PC-9 (cell line): ENCODE data around the gene CAP2. TPM values are rescaled to one million over a fixed set of nuclear protein-coding genes. Genes with fewer than 3 reads are reported as not detected.

Experiments
- BruUV-seq: library from RNA; stranded (reverse); fragments of 400-500 nt; replicated peaks from 2 replicates; lab custom pipeline; 2021; lab: Mats Ljungman, UMichigan
- CTCF ChIA-PET: fragments of 300-600 bp; sonication (Branson Sonifier 250); formaldehyde crosslinking; loops from one replicate; lab custom pipeline; 2022; ENCODE audit warnings: antibody characterized with exemption; lab: Charles Lee
- POLR2A ChIA-PET: fragments of 300-600 bp; sonication (Branson Sonifier 250); formaldehyde crosslinking; loops from one replicate; lab custom pipeline; 2022; ENCODE audit warnings: antibody characterized with exemption; ENCODE audit not compliant: unreplicated experiment; lab: Charles Lee
- DNase-seq, 2 experiments: peaks; one replicate each; pipeline versions ENCODE4 v3.0.0 to v3.0.0-alpha.2; 2015 to 2022; ENCODE audit warnings: mixed read lengths in 1 of 2
- H2AFZ ChIP-seq: fragments of 200-600 bp; sonication (generic); 2 replicates; pipeline ENCODE4 v1.8.1; 2017; ENCODE audit warnings: antibody characterized with exemption
- H3F3A ChIP-seq: fragments of 200-600 bp; sonication (generic); 2 replicates; pipeline ENCODE4 v1.8.1; 2017; ENCODE audit warnings: antibody characterized with exemption, mild to moderate bottlenecking, low read depth; ENCODE audit not compliant: insufficient read depth
- H3K27ac ChIP-seq: fragments of 200-600 bp; sonication (generic); 2 replicates; pipeline ENCODE4 v1.6.1; 2016; ENCODE audit warnings: mixed run types
- H3K27me3 ChIP-seq: fragments of 200-600 bp; sonication (generic); 2 replicates; pipeline ENCODE4 v1.6.1; 2016; ENCODE audit warnings: low read depth, mixed run types; ENCODE audit not compliant: insufficient read depth
- H3K36me3 ChIP-seq: fragments of 200-600 bp; sonication (generic); 2 replicates; pipeline ENCODE4 v1.6.1; 2016; ENCODE audit warnings: low read depth, mixed run types
- H3K4me1 ChIP-seq: fragments of 200-600 bp; sonication (generic); replicated peaks from 2 replicates; pipeline ENCODE4 v1.6.1; 2016; ENCODE audit warnings: mixed run types; ENCODE audit not compliant: insufficient read depth
- H3K4me2 ChIP-seq: fragments of 200-600 bp; sonication (generic); 2 replicates; pipeline ENCODE4 v1.6.1; 2017; ENCODE audit warnings: mixed run types
- H3K4me3 ChIP-seq: fragments of 200-600 bp; sonication (generic); 2 replicates; pipeline ENCODE4 v1.6.1; 2016; ENCODE audit warnings: mixed run types
- H3K79me2 ChIP-seq: fragments of 200-600 bp; sonication (generic); 2 replicates; pipeline ENCODE4 v1.6.1; 2017; ENCODE audit warnings: low read depth, mixed run types
- H3K9me2 ChIP-seq: fragments of 200-600 bp; sonication (generic); 2 replicates; pipeline ENCODE4 v1.8.1; 2017; ENCODE audit warnings: mild to moderate bottlenecking; ENCODE audit not compliant: insufficient read depth
- H3K9me3 ChIP-seq: fragments of 200-600 bp; sonication (generic); 2 replicates; pipeline ENCODE4 v1.8.1; 2016; ENCODE audit warnings: low read depth; ENCODE audit not compliant: insufficient read depth
- H4K20me1 ChIP-seq: fragments of 200-600 bp; sonication (generic); 2 replicates; pipeline ENCODE4 v1.8.1; 2017; ENCODE audit not compliant: insufficient read depth
- EZH2 ChIP-seq: fragments of 200-600 bp; sonication (generic); IDR thresholded peaks from 2 replicates; pipeline ENCODE4 v1.8.0; 2017; ENCODE audit warnings: antibody characterized with exemption, low read depth
- intact Hi-C: fragments of 100-400 bp; cut with micrococcal nuclease; formaldehyde crosslinking; loops from one replicate; pipeline ENCODE4 v1.10.0; 2022; ENCODE audit not compliant: unreplicated experiment
- total RNA-seq: library from RNA; stranded (reverse); gene quantifications from 2 replicates; pipeline ENCODE4 v1.2.3, GENCODE V29; 2021
- TF ChIP-seq, protein P1 (sequence below): fragments of 200-600 bp; sonication (generic); conservative IDR thresholded peaks from 2 replicates; pipeline ENCODE4 v1.6.1; 2017; ENCODE audit warnings: mixed run types, antibody characterized with exemption, mild to moderate bottlenecking, moderate library complexity

CAP2 gene
- total RNA-seq, 1 experiment from 2014 or later: 12.0 TPM

DNA sequence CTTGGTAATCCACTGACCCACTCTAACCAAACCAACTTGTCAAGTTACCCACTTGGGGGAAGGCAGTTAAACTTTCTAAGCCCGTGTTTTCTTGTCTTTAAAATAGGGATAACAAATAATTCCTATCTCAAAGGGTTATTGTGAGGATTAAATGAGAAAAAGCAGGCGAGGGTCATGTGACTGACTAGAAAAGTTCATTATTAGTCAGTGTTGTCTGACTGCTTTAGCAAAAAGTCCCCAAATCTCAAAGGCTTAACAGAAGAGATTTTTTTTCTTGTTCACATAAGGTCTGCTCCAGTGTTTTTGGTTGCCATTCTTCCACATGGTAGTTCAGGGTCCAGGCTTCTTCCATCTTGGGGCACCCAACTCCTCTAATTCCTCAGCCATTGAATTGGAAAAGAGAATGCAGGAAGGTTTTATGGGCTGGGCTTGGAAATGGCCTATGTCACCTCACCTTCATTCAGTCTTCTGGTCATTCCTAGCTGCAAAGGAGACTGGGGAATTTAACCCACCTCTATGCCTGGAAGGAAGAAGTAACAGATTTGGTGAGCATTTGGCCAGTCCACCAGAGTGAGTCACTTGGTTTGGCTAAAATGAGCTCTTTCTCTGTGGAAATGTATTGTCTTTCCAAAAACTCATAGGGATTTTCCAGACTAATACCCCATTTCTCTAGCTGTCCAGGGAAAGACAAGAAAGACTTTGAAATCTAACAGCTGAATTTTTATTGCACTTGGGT is 77.0 kb downstream of the CAP2 start:
- no peaks in the 10 kb centered on the region for H4K20me1 ChIP-seq
- no peak overlapping the region for H3K4me2 ChIP-seq
- TF ChIP-seq, protein P1, sequence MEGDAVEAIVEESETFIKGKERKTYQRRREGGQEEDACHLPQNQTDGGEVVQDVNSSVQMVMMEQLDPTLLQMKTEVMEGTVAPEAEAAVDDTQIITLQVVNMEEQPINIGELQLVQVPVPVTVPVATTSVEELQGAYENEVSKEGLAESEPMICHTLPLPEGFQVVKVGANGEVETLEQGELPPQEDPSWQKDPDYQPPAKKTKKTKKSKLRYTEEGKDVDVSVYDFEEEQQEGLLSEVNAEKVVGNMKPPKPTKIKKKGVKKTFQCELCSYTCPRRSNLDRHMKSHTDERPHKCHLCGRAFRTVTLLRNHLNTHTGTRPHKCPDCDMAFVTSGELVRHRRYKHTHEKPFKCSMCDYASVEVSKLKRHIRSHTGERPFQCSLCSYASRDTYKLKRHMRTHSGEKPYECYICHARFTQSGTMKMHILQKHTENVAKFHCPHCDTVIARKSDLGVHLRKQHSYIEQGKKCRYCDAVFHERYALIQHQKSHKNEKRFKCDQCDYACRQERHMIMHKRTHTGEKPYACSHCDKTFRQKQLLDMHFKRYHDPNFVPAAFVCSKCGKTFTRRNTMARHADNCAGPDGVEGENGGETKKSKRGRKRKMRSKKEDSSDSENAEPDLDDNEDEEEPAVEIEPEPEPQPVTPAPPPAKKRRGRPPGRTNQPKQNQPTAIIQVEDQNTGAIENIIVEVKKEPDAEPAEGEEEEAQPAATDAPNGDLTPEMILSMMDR: no peak
- no peak for TF ChIP-seq EZH2
- H3K4me3 ChIP-seq: no peak overlapping the region
- H2AFZ ChIP-seq: no peak overlapping the region
- no peaks in the 10 kb centered on the region for H3K4me1 ChIP-seq
- H3K36me3 ChIP-seq: no peaks in the 10 kb centered on the region
- intact Hi-C loops: no loop called here
- no peaks in the 10 kb centered on the region for H3K27me3 ChIP-seq
- H3F3A ChIP-seq: peaks cover 3% of the 10 kb centered on the region; the same call in 1 of the 2 replicates
- H3K79me2 ChIP-seq: no peaks in the 10 kb centered on the region
- no peaks in the 10 kb centered on the region for H3K9me2 ChIP-seq
- BruUV-seq: no TSS peak
- ChIA-PET POLR2A (no interaction called here), CTCF (interaction anchor here (0.6 kb wide), 1 partner anchor 231 kb away, joined by 6 read pairs; no protein-coding TSS in a partner anchor)
- no peak for DNase-seq
- H3K27ac ChIP-seq: no peak overlapping the region
- H3K9me3 ChIP-seq: no peaks in the 10 kb centered on the region

DNA sequence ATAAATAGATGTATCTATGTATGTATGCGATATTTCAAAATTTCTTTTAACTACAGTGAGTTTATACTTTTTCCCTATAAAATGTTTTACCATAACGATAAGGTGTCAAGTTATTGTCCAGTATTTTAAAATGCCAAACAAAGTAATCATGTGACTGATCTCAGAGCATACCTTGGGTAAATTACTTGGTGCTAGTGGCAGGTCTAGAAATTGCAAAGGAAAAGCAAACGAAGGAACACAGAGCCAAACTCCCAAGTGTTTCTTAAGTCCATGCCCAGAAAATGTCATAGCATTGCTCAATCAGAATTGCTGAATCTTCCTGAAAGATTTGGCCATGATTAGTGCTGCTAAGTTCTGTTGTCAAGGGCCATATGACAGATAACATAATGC is 77.5 kb downstream of the CAP2 start:
- Histone ChIP-seq H3K4me1 (no peaks in the 10 kb centered on the region), H3F3A (peaks cover 3% of the 10 kb centered on the region; the same call in 1 of the 2 replicates), H3K27ac (no peak overlapping the region), H3K4me2 (no peak overlapping the region), H3K9me2 (no peaks in the 10 kb centered on the region), H3K27me3 (no peaks in the 10 kb centered on the region), H3K79me2 (no peaks in the 10 kb centered on the region), H3K4me3 (no peak overlapping the region), H4K20me1 (no peaks in the 10 kb centered on the region), H3K36me3 (no peaks in the 10 kb centered on the region), H3K9me3 (no peaks in the 10 kb centered on the region), H2AFZ (no peak overlapping the region)
- TF ChIP-seq EZH2: no peak
- TF ChIP-seq, protein P1: no peak
- DNase-seq: no peak
- CTCF ChIA-PET: interaction anchor here (0.6 kb wide), 1 partner anchor 230 kb away, joined by 6 read pairs; no protein-coding TSS in a partner anchor
- intact Hi-C loops: no loop called here
- no TSS peak for BruUV-seq
- POLR2A ChIA-PET: no interaction called here

DNA sequence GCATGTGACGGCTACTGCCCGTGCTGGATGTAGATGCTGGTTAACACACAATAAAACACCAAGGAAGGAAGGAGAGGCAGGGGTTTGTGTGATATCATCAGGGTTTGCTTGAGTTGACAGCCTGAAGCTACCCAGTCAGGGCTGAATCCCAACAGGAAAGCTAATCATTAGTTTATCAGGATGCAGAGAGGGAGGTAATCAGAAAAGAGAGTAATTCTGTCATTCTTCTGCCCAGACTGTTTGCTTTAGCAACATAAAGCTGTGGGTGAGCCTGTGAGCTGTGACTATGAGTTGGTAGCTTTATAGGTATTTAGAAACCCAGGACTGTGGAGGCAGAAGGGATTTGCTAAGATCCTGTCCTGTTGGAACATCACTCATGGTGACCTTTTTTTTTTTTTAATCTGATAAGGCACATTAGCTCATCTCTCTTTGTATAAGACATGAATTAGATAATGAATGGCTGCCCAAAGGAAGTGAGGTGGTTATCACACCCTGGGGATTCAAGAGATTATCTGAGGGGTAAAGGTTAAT is 79.3 kb downstream of the CAP2 start:
- Histone ChIP-seq H3K4me1 (no peaks in the 10 kb centered on the region), H2AFZ (no peak overlapping the region), H3K4me2 (no peak overlapping the region), H3K79me2 (no peaks in the 10 kb centered on the region), H3K9me2 (no peaks in the 10 kb centered on the region), H3K36me3 (no peaks in the 10 kb centered on the region), H3K9me3 (no peaks in the 10 kb centered on the region), H4K20me1 (no peaks in the 10 kb centered on the region), H3K27me3 (no peaks in the 10 kb centered on the region), H3K27ac (no peak overlapping the region), H3F3A (no peaks in the 10 kb centered on the region), H3K4me3 (no peak overlapping the region)
- ChIA-PET CTCF (no interaction called here), POLR2A (no interaction called here)
- BruUV-seq: no TSS peak
- intact Hi-C loops: no loop called here
- no peak for DNase-seq
- TF ChIP-seq, protein P1: no peak
- no peak for TF ChIP-seq EZH2
